Stimulated activated effector memory CD8-positive, alpha-beta T cell treated with anti-CD3 and anti-CD28 coated beads, Interleukin-12 subunit alpha, Interleukin-12 subunit beta, amount 100 ng/mL, for 72 hours (primary cell): Measurements from ENCODE around the gene ATAD3C.
"Not testable (repeated sequence)": the region's sequence is repeated elsewhere in the genome, so short reads cannot be mapped to it uniquely, and the experiment has no call there.

ENCODE experiments used
- ATAC-seq: fragments of 150-1000 bp; cut with Tn5 transposase; 2 replicates; pipeline ENCODE4 v1.10.0; 2021
- DNase-seq, 2 donors: peaks; one replicate each; pipeline ENCODE4 v3.0.0; 2021 to 2022; ENCODE audit warnings: low spot score in 2 of 2
- H3K27ac Mint-ChIP-seq: one replicate; pipeline ENCODE4 v1.8.0; 2022; ENCODE audit warnings: mild to moderate bottlenecking, mixed read lengths
- H3K36me3 Mint-ChIP-seq: one replicate; pipeline ENCODE4 v1.8.0; 2022; ENCODE audit warnings: mild to moderate bottlenecking, mixed read lengths
- H3K4me1 Mint-ChIP-seq: one replicate; pipeline ENCODE4 v1.8.0; 2022; ENCODE audit warnings: mixed read lengths
- H3K4me3 Mint-ChIP-seq: one replicate; pipeline ENCODE4 v1.8.0; 2022; ENCODE audit warnings: mild to moderate bottlenecking, mixed read lengths
- H3K9me3 Mint-ChIP-seq: one replicate; pipeline ENCODE4 v1.8.0; 2022; ENCODE audit warnings: mixed read lengths

Gene ATAD3C

GRCh38 chr1:1446631-1447030 is 2.9 kb upstream of the ATAD3C start:
- not testable (repeated sequence) for H3K27ac Mint-ChIP-seq

DNA sequence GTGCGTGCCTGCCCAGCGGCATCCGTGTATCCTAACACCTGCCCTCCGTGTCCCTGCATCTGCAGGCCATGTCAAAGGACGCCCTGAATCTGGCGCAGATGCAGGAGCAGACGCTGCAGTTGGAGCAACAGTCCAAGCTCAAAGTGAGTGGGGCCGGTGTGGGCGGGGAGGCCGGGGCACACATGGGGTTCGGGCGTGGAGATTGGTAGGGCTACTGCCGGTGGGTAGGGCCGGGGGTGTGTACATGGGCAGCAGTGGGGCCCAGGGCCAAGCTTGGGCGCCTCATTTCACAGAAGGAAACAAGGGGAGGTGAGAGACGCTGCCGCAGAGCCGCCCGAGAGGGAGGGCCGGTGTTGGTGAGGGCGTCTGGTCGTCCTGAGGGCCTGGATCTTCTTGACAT is 1.1 kb downstream of the ATAD3C start:
- not testable (repeated sequence) for H3K9me3 Mint-ChIP-seq, DNase-seq, H3K4me3 Mint-ChIP-seq, ATAC-seq, H3K27ac Mint-ChIP-seq, H3K4me1 Mint-ChIP-seq, H3K36me3 Mint-ChIP-seq

More at GRCh38 chr1:1446631-1447030, 2.9 kb upstream of the ATAD3C start:
- DNase-seq, H3K36me3 Mint-ChIP-seq, H3K4me1 Mint-ChIP-seq, H3K4me3 Mint-ChIP-seq, ATAC-seq, H3K9me3 Mint-ChIP-seq: not testable (repeated sequence)

DNA sequence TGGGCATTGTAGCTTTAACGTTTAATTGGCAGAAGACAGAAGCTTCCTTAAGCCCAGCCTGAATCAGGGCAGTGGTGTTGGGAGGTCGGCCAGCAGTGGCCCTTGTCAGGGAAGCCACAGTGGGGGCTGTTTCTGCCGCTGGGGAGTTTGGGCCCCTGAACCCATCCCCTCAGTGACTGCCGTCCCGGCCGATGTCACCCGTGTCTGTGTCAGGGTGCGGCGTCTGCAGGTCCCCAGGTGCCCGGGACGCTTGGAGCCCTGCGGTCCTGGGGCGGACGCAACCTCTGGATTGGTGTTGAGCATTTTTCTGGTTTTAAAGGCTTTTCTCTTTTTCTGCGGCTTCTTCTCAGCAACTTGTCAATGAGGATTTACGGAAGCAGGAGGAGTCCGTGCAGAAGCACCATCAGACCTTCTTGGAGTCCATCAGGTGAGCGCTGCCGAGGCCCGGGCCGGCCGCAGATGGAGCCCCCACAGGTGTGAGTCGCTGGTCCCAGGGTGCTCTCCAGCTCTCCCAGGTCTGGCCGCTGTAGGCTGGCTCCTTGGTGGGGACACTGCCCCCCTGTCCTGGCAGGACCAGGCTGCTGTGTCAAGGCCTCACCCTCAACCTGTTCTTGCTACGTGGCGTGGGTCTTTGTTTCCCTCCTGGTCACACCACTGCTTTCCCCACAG is 2.3 kb downstream of the ATAD3C start:
- Mint-ChIP-seq H3K4me1 (no peaks in the 10 kb centered on the region), H3K4me3 (no peak overlapping the region), H3K27ac (no peak overlapping the region), H3K36me3 (no peaks in the 10 kb centered on the region), H3K9me3 (no peaks in the 10 kb centered on the region)
- ATAC-seq (no peak), DNase-seq (no peak)

GRCh38 chr1:1452365-1452739 is 2.9 kb downstream of the ATAD3C start:
- H3K4me1 Mint-ChIP-seq, H3K4me3 Mint-ChIP-seq, ATAC-seq, H3K36me3 Mint-ChIP-seq, DNase-seq, H3K9me3 Mint-ChIP-seq, H3K27ac Mint-ChIP-seq: not testable (repeated sequence)

- ATAC-seq: no peak
- Mint-ChIP-seq H3K4me1 (no peaks in the 10 kb centered on the region), H3K36me3 (no peaks in the 10 kb centered on the region), H3K4me3 (no peak overlapping the region), H3K9me3 (no peaks in the 10 kb centered on the region), H3K27ac (no peak overlapping the region)
- no peak for DNase-seq
Measured at GRCh38 chr1:1452882-1453281, 3.4 kb downstream of the ATAD3C start.

GRCh38 chr1:1454286-1455056 is 5.0 kb downstream of the ATAD3C start:
- H3K4me3 Mint-ChIP-seq, H3K4me1 Mint-ChIP-seq, H3K9me3 Mint-ChIP-seq, ATAC-seq, DNase-seq, H3K27ac Mint-ChIP-seq, H3K36me3 Mint-ChIP-seq: not testable (repeated sequence)

GRCh38 chr1:1455366-1455884 is 5.9 kb downstream of the ATAD3C start:
- no peak overlapping the region for H3K27ac Mint-ChIP-seq
- H3K36me3 Mint-ChIP-seq: no peaks in the 10 kb centered on the region
- ATAC-seq (no peak), DNase-seq (no peak)
- H3K4me1 Mint-ChIP-seq: no peaks in the 10 kb centered on the region
- no peak overlapping the region for H3K4me3 Mint-ChIP-seq
- H3K9me3 Mint-ChIP-seq: no peaks in the 10 kb centered on the region

- not testable (repeated sequence) for ATAC-seq, H3K4me1 Mint-ChIP-seq, H3K27ac Mint-ChIP-seq, H3K36me3 Mint-ChIP-seq, DNase-seq, H3K4me3 Mint-ChIP-seq, H3K9me3 Mint-ChIP-seq
Measured at GRCh38 chr1:1455934-1456333, 6.4 kb downstream of the ATAD3C start.

DNA sequence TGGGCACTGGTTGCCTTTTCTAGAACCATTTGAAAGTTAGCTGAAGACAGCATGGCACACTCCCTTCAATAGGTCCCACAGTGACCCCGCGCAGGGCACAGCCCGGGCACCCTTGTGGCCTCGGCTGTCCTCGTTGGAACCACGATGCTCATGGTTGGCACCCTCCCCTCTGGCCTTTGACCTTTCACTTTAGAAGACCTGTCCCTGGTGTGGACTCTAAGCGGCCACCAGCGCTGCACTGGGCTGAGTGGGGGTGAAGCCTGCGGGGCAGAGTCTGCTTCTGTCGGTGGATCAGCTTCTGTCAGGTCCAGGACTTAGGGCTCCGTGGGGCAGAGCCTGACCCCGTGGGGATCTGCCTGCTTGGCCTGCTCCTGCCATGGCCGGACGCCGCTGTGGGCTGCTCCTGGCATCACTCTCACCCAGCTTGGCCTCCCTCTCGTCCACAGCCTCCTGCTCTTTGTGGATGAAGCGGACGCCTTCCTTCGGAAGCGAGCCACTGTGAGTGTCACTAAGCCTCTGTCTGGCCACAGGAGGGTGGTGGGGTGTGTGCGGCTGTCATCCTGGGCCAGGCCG is 7.3 kb downstream of the ATAD3C start:
- not testable (repeated sequence) for DNase-seq, H3K36me3 Mint-ChIP-seq, ATAC-seq, H3K4me3 Mint-ChIP-seq, H3K9me3 Mint-ChIP-seq, H3K4me1 Mint-ChIP-seq, H3K27ac Mint-ChIP-seq

GRCh38 chr1:1459156-1459555 is 9.7 kb downstream of the ATAD3C start:
- H3K36me3 Mint-ChIP-seq: not testable (repeated sequence)

DNA sequence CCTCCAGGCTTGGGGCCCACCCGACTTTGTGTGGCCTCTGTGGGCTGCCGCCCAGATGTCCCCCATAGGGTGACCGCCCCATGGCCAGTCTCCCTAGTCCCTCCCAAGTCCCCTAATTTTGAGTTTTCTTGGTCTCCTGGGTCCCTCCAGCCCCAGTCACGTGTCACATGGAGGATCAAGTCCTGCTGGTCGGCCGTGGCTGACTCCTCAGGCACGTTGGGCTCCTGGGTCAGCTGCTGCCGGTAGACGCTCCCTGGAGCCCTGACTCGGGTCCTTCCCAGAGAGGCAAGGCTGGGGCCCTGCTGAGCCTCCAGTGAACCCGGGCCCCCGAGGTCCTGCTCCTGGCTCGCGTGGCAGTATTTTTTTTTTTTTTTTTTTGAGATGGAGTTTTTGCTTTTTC is 10.2 kb downstream of the ATAD3C start:
- H3K4me1 Mint-ChIP-seq, H3K36me3 Mint-ChIP-seq, H3K27ac Mint-ChIP-seq, DNase-seq, H3K4me3 Mint-ChIP-seq, H3K9me3 Mint-ChIP-seq, ATAC-seq: not testable (repeated sequence)

More at GRCh38 chr1:1459156-1459555, 9.7 kb downstream of the ATAD3C start:
- ATAC-seq, H3K9me3 Mint-ChIP-seq, H3K27ac Mint-ChIP-seq, H3K4me1 Mint-ChIP-seq, H3K4me3 Mint-ChIP-seq, DNase-seq: not testable (repeated sequence)

DNA sequence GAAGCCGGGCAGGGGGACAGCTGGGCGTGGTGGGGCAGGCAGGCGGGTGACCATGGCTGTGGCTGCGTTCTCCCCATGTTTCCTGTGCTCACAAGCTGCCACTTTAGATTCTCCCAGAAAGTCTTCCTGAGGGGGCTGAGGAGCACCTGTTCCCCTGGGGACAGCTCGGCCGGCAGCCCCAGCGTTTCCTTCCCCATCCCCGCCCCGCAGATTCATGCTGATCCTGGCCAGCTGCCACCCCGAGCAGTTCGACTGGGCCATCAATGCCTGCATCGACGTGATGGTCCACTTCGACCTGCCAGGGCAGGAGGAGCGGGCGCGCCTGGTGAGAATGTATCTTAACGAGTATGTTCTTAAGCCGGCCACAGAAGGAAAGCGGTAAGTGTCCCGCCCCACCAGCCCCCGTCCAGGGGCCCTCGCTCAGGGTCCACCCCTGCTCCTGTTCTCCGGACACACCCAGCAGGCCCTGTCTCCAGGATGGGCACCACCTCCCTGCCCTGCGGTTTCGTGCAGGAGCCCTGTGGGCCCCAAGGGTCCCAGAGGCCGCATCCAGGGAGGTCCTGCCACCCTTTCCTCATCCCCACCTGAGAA is 11.1 kb downstream of the ATAD3C start:
- H3K36me3 Mint-ChIP-seq: no peaks in the 10 kb centered on the region
- DNase-seq: no peak
- H3K4me3 Mint-ChIP-seq: no peak overlapping the region
- no peaks in the 10 kb centered on the region for H3K4me1 Mint-ChIP-seq
- no peak overlapping the region for H3K27ac Mint-ChIP-seq
- no peaks in the 10 kb centered on the region for H3K9me3 Mint-ChIP-seq
- no peak for ATAC-seq

- no peaks in the 10 kb centered on the region for H3K9me3 Mint-ChIP-seq
- ATAC-seq: peak; percentile 3
- H3K27ac Mint-ChIP-seq: peak overlapping the region; percentile 43
- DNase-seq: no peak
- no peaks in the 10 kb centered on the region for H3K4me1 Mint-ChIP-seq
- no peaks in the 10 kb centered on the region for H3K36me3 Mint-ChIP-seq
- H3K4me3 Mint-ChIP-seq: peak overlapping the region; percentile 62
Measured at GRCh38 chr1:1461721-1462317, 12.3 kb downstream of the ATAD3C start.

- no peak for DNase-seq
- peak overlapping the region; percentile 43 for H3K27ac Mint-ChIP-seq
- H3K9me3 Mint-ChIP-seq: no peaks in the 10 kb centered on the region
- no peaks in the 10 kb centered on the region for H3K4me1 Mint-ChIP-seq
- peak; percentile 74 for ATAC-seq
- no peaks in the 10 kb centered on the region for H3K36me3 Mint-ChIP-seq
- peak overlapping the region; percentile 62 for H3K4me3 Mint-ChIP-seq
Measured at GRCh38 chr1:1462318-1462966, 13.0 kb downstream of the ATAD3C start.

- DNase-seq (no peak), ATAC-seq (no peak)
- Mint-ChIP-seq H3K9me3 (no peaks in the 10 kb centered on the region), H3K27ac (no peak overlapping the region), H3K36me3 (no peaks in the 10 kb centered on the region), H3K4me1 (no peaks in the 10 kb centered on the region), H3K4me3 (no peak overlapping the region)
Measured at GRCh38 chr1:1463312-1463711, 13.8 kb downstream of the ATAD3C start.
